HG03064 (cell line): ENCODE data around the gene TGM3.

ENCODE experiments used
- ATAC-seq: cut with Tn5 transposase; IDR thresholded peaks from one replicate; pipeline ENCODE4 v1.9.1; 2021; ENCODE audit warnings: low read depth; ENCODE audit not compliant: unreplicated experiment

Gene TGM3

DNA sequence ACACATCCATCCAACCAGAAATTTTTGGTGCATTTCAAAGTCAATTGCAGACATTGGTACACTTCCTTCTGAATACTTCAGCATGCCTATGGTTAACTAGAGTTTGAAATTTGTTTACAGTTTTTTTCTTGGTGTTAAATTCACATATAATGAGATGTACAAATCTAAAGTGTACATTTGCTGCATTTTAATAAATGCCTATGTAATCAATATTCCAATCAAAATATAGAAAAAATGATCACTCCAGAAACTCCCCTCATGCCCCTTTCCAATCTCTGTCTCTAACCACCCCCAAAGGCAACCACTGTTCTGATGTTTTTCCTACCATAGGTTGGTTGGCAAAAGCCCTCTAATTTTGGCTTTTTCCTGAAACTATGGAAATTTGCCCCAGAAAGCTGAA lies 77.3 kb downstream of the TGM3 start:
- no peak for ATAC-seq

- ATAC-seq, result no peak
Observed at GRCh38 chr20:2374346-2375125, 78.7 kb downstream of the TGM3 start.

- ATAC-seq, result no peak
Observed at GRCh38 chr20:2378893-2379292, 83.1 kb downstream of the TGM3 start.

DNA sequence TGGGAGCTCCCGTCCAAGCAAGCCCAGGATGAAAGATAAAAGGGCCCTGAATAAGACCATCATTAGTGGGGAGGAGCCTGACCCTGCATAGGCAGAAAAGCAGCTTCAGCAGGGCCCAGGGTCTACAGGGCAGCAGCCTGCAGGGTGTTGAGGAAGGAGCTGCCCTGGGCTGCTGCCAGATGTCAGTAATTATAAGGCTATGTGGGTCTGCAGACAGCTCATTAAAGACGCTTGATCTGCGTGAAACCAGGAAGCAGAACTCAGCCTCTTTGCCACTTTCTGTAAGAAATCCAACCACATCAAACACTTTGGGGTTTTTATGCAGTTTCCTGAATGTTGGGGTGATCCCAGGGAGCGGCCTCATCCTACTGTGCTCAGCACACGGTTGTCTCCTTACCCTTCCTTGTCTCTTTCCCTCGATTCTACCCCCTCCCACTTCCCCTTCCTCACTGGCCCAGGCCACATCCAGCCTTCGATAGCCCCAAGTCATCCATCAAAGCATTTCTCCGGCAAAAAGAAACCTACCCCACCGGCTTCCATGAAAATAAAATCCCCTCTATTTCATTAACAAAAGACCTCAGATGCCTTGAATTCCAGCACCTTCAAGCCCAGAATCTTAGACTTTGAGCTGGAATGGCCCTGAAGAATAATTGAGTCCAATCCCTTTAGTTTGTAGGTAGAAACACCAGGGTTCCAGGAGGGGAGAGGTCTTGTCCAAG lies 83.9 kb downstream of the TGM3 start:
- no peak for ATAC-seq

DNA sequence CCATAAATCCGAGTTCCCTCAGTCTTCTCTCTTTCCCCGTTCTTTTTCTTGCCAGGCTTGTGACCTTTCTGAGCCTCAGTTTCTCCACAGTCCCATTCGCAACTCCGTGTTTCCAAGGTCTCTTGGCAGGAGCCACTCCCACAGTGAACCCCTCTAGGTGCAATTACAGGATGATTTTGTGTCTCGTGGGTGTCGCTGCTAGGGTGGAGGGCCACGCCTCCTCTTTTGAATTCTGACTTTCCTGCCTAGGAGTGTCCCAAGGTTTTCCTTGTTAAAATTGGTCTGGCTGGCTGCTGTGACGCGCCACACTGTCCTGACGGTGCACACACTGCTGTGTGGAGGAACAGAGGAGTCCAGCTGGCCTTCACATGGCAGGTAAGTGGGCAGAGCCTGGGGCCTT lies 84.8 kb downstream of the TGM3 start, which contains the start of gene TGM6:
TSS of gene TGM6 (plus strand) at position 301 of the 400 bp plus-strand sequence. CDS start at position 369, 68 bp downstream.
- no peak for ATAC-seq

DNA sequence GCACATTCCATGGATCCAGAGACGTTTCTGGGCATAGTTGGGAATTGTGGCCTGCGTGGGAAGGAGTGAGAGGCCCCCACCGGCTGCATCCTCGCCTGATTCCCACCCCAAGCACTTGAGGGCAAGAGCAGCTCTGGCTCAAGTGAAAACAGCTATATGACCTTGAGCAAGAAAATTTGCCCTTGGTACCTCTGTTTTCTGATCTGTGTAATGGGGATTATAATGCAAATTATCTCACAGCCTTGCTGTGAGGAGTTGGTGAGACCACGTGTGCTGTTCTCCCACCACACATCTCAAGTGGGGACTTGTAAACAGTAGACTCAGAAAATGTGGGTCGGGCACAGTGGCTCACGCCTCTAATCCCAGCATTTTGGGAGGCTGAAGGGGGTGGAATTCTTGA lies 85.5 kb downstream of the TGM3 start:
- no peak for ATAC-seq

DNA sequence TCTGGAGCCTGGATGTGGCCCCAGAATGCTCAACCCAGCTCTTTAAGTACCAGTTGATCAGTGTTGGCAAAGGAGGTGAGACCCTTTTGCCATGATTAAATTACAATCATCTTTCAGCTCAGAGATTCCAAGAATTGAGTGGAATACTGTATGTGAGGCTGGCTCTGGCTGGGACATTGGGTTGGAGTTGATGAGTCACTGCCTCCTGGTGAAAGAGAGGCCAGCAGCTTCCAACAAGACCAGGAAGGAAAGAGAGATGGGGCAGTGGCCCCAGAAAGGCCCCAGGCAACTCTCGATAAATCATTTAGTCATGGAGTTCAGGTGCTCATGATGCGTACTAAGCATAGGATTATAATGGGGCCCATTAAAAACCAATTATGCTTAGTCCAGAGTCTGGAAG lies 87.0 kb downstream of the TGM3 start:
- no peak for ATAC-seq

DNA sequence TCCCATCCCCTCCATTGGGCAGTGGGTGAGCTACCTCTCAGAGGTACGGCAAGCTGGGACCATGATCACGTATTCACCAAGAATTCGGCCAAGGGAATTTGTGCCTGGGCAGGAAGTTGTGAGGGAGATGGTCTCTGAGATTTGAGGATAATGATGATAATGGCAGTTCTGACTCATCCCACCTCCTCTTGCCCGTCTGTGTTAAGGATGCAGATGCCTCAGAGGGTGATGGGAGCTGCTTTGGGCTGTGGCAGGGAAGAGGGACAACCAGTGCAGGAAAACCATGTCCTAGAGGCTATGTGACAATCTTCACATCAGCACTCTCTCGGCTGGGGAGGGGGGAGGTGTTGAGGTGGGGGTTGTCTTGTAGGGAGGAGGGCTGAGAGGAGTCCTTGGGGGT lies 89.2 kb downstream of the TGM3 start:
- no peak for ATAC-seq

DNA sequence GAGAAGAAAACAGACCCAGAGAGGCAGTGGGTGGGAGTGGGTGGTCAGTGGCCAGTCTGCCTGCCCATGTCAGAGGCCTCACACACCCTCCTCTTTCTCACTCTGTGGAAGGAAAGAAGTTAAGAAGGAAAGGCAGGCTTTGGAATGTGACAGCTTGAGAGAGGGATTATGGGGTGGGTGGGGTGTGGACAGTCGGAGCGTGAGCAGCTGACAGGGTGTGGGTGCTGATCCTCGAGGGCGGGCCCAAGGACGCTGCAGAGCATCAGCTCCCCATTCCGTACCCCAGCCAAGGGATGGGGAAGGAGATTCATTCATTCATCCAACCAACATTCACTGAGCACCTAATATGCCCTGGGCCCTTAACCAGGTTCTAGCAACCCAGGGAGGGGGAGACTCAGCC lies 89.7 kb downstream of the TGM3 start:
- ATAC-seq, result no peak

DNA sequence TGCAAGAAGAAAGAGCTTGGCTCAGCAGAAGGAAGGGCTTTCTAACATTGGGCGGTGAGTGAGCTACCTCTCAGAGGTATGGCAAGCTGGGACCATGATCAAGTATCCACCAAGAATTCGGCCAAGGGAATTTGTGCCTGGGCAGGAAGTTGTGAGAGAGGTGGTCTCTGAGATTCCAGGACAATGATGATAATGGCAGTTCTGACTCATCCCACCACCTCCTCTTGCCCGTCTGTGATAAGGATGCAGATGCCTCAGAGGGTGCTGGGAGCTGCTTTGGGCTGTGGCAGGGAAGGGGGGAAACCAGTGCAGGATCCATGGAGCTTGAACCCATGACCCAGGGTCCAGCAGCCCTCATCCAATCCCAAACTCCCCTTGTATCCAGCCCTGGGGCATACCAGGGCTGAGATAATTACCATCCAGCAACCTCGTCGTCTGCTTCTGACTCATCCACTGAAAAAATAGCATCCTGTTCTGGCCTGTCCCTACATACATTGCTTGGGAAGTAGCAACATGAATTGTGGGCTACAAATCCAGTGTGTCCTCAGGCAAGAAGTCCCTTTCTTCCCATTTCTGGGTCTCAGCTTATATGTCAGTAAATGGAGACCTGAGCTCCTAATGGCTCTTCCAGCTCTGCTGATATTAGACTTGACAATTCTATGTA lies 90.8 kb downstream of the TGM3 start:
- ATAC-seq, result no peak

- ATAC-seq, result no peak
Observed at GRCh38 chr20:2387180-2387577, 91.4 kb downstream of the TGM3 start.

- ATAC-seq, result no peak
Observed at GRCh38 chr20:2387580-2387979, 91.8 kb downstream of the TGM3 start.
